ENCODE data around the gene SPNS3.

Gene SPNS3

DNA sequence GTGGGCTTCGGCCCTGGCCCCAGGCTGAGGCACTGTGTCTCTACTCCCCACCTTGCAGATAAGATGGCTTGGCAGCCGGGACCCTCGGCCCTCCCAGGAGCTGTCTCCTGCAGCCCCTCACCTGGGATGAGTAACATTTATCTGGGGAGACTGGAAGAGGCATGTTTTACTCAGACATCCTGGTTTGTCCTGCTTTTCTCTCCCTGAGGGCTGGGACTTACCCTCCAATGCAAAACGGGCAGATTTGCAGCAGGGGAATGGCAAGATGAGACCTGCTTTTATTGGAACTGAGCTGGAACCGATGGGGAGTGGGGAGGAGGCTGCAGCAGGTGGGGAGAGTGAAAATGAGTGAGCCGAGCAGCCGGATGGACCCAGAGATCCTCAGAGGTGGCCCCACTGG, 39.9 kb upstream of the SPNS3 start:
- Histone ChIP-seq H3K14ac (ENCODE audit: low read length) (no peak overlapping the region), H4K91ac (ENCODE audit: low read depth, low read length, poor library complexity) (no peak overlapping the region), H3K23ac (ENCODE audit: low read depth, low read length, poor library complexity) (no peak overlapping the region), H3K4me3 (ENCODE audit: low read length in 2 of 2) (no peak overlapping the region), H3K4me2 (ENCODE audit: insufficient read depth, low read length, poor library complexity, severe bottlenecking) (no peak overlapping the region), H2AK5ac (ENCODE audit: low read depth, low read length) (no peak overlapping the region), H3K27me3 (ENCODE audit: control insufficient read depth in 3 of 3, insufficient read depth in 3 of 3, low read depth in 1 of 3, low read length in 3 of 3) (peaks cover 0 to 7% (median 2%) of the 10 kb centered on the region in 3 experiments), H3K4me1 (ENCODE audit: control insufficient read depth in 2 of 2, insufficient read depth in 1 of 2, low read depth in 1 of 2, low read length in 2 of 2) (peaks cover 2 to 6% of the 10 kb centered on the region in 2 donors), H3K27ac (replicated peaks; ENCODE audit: low read length) (no peak overlapping the region), H3K79me1 (ENCODE audit: low read depth, low read length) (no peaks in the 10 kb centered on the region), H2BK5ac (ENCODE audit: low read length) (no peak overlapping the region), H3K9me3 (replicated peaks in 1 of 2; ENCODE audit: control insufficient read depth in 2 of 2, insufficient read depth in 1 of 2, low read depth in 1 of 2, low read length in 2 of 2) (no peaks in the 10 kb centered on the region), H4K8ac (ENCODE audit: low read depth, low read length) (peak overlapping the region; percentile 23), H2BK12ac (ENCODE audit: low read length) (no peak overlapping the region), H3K9ac (ENCODE audit: low read depth, low read length, poor library complexity) (no peak overlapping the region), H2BK15ac (ENCODE audit: low read length) (no peak overlapping the region), H3K18ac (ENCODE audit: low read length) (peak overlapping the region; percentile 8), H2BK120ac (ENCODE audit: low read depth, low read length) (no peak overlapping the region), H2AFZ (ENCODE audit: low read length) (no peak overlapping the region), H3K4ac (ENCODE audit: low read length) (no peak overlapping the region), H3K36me3 (replicated peaks in 1 of 2; ENCODE audit: control insufficient read depth in 2 of 2, insufficient read depth in 2 of 2, low read length in 2 of 2) (no peaks in the 10 kb centered on the region)
- no peak for DNase-seq (ENCODE audit: low spot score)
- no CpG with 5 or more reads among the region's 7 CpGs for WGBS, 2 donors (ENCODE audit: extremely low coverage in 2 of 2, insufficient read length in 2 of 2, insufficient replicate concordance in 1 of 2)

DNA sequence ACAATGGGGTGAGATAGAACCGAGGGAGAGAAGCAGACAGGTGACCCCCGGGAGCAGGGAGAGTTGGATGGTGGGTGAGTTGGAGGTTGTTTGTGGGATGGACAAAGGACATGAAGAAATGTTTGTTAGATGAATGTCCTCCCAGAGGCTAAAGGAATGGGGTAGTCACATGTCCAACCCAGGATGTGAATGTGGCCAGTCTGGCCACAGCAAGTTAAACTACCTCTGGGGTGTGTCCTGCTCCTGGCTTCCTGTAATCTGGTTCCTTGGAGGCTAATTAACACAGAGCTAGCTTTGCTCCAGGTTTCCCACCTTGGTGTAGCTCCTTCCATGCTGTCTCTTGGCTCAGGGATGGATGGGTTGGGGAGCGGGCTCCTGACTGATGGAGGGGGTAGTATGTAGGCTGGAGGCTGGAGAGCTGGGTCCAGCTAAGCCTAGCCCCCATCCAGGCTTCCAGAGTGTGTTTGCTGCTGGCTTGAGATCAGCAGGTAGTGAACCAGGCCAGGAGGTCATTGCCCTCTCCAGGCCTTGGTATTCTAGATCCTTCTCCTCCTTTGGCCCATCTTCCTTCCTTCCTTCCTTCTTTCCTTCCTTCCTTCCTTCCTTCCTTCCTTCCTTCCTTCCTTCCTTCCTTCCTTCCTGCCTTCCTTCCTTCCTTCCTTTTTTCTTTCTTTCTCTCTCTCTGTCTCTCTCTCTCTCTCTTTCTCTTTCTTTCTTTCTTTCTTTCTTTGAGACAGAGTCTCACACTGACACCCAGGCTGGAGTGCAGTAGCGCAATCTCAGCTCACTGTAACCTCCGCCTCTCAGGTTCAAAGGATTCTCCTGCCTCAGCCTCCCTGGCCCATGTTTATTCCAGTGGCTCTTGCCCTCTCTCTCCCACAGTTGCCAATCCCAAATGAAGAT, 39.3 kb upstream of the SPNS3 start:
- WGBS, 2 donors (ENCODE audit: extremely low coverage in 2 of 2, insufficient read length in 2 of 2, insufficient replicate concordance in 1 of 2) = no CpG with 5 or more reads among the region's 5 CpGs
- H3K27ac ChIP-seq (replicated peaks; ENCODE audit: low read length) = no peak overlapping the region

DNA sequence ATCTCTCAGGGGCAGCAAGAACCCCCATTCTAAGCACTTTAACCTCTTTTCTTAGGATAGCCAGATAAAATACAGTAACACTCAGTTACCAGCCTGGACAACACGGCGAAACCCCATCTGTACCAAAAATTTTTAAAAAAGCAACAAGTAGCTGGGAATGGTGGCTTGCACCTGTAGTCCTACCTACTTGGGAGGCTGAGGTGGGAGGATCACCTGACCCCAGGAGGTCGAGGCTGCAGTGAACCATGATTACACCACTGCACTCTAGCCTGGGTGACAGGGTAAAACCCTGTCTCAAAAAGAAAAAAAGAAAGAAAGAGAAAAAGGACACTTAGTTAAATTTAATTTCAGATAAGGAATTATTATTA, 38.6 kb upstream of the SPNS3 start:
- Histone ChIP-seq H3K9ac (ENCODE audit: low read depth, low read length, poor library complexity) (no peak overlapping the region), H3K27ac (replicated peaks; ENCODE audit: low read length) (no peak overlapping the region), H3K4me2 (ENCODE audit: insufficient read depth, low read length, poor library complexity, severe bottlenecking) (no peak overlapping the region), H2BK15ac (ENCODE audit: low read length) (no peak overlapping the region), H3K14ac (ENCODE audit: low read length) (no peak overlapping the region), H2AK5ac (ENCODE audit: low read depth, low read length) (no peak overlapping the region), H2BK12ac (ENCODE audit: low read length) (no peak overlapping the region), H3K18ac (ENCODE audit: low read length) (no peak overlapping the region), H3K36me3 (replicated peaks in 1 of 2; ENCODE audit: control insufficient read depth in 2 of 2, insufficient read depth in 2 of 2, low read length in 2 of 2) (no peaks in the 10 kb centered on the region), H3K23ac (ENCODE audit: low read depth, low read length, poor library complexity) (no peak overlapping the region), H4K8ac (ENCODE audit: low read depth, low read length) (no peak overlapping the region), H3K4me3 (ENCODE audit: low read length in 2 of 2) (no peak overlapping the region), H4K91ac (ENCODE audit: low read depth, low read length, poor library complexity) (no peak overlapping the region), H3K27me3 (ENCODE audit: control insufficient read depth in 3 of 3, insufficient read depth in 3 of 3, low read depth in 1 of 3, low read length in 3 of 3) (peaks cover 0 to 7% (median 2%) of the 10 kb centered on the region in 3 experiments), H3K79me1 (ENCODE audit: low read depth, low read length) (no peaks in the 10 kb centered on the region), H2BK5ac (ENCODE audit: low read length) (no peak overlapping the region), H3K4ac (ENCODE audit: low read length) (no peak overlapping the region), H3K9me3 (replicated peaks in 1 of 2; ENCODE audit: control insufficient read depth in 2 of 2, insufficient read depth in 1 of 2, low read depth in 1 of 2, low read length in 2 of 2) (no peaks in the 10 kb centered on the region), H2BK120ac (ENCODE audit: low read depth, low read length) (no peak overlapping the region), H2AFZ (ENCODE audit: low read length) (no peak overlapping the region), H3K4me1 (ENCODE audit: control insufficient read depth in 2 of 2, insufficient read depth in 1 of 2, low read depth in 1 of 2, low read length in 2 of 2) (peaks cover 2 to 6% of the 10 kb centered on the region in 2 donors)
- no CpG with 5 or more reads among the region's 3 CpGs for WGBS, 2 donors (ENCODE audit: extremely low coverage in 2 of 2, insufficient read length in 2 of 2, insufficient replicate concordance in 1 of 2)
- DNase-seq (ENCODE audit: low spot score) = no peak

More for the DNA sequence above, 39.3 kb upstream of the SPNS3 start:
- DNase-seq (ENCODE audit: low spot score) = no peak
- Histone ChIP-seq H3K23ac (ENCODE audit: low read depth, low read length, poor library complexity) (no peak overlapping the region), H2BK12ac (ENCODE audit: low read length) (no peak overlapping the region), H2AFZ (ENCODE audit: low read length) (no peak overlapping the region), H3K9me3 (replicated peaks in 1 of 2; ENCODE audit: control insufficient read depth in 2 of 2, insufficient read depth in 1 of 2, low read depth in 1 of 2, low read length in 2 of 2) (no peaks in the 10 kb centered on the region), H2BK120ac (ENCODE audit: low read depth, low read length) (no peak overlapping the region), H3K4me1 (ENCODE audit: control insufficient read depth in 2 of 2, insufficient read depth in 1 of 2, low read depth in 1 of 2, low read length in 2 of 2) (peaks cover 2 to 6% of the 10 kb centered on the region in 2 donors), H2BK15ac (ENCODE audit: low read length) (no peak overlapping the region), H2AK5ac (ENCODE audit: low read depth, low read length) (no peak overlapping the region), H4K91ac (ENCODE audit: low read depth, low read length, poor library complexity) (no peak overlapping the region), H3K9ac (ENCODE audit: low read depth, low read length, poor library complexity) (no peak overlapping the region), H3K4me2 (ENCODE audit: insufficient read depth, low read length, poor library complexity, severe bottlenecking) (no peak overlapping the region), H3K14ac (ENCODE audit: low read length) (no peak overlapping the region), H2BK5ac (ENCODE audit: low read length) (no peak overlapping the region), H3K4ac (ENCODE audit: low read length) (no peak overlapping the region), H3K18ac (ENCODE audit: low read length) (no peak overlapping the region), H3K4me3 (ENCODE audit: low read length in 2 of 2) (no peak overlapping the region), H4K8ac (ENCODE audit: low read depth, low read length) (no peak overlapping the region), H3K27me3 (ENCODE audit: control insufficient read depth in 3 of 3, insufficient read depth in 3 of 3, low read depth in 1 of 3, low read length in 3 of 3) (peaks cover 0 to 7% (median 2%) of the 10 kb centered on the region in 3 experiments), H3K36me3 (replicated peaks in 1 of 2; ENCODE audit: control insufficient read depth in 2 of 2, insufficient read depth in 2 of 2, low read length in 2 of 2) (no peaks in the 10 kb centered on the region), H3K79me1 (ENCODE audit: low read depth, low read length) (no peaks in the 10 kb centered on the region)

DNA sequence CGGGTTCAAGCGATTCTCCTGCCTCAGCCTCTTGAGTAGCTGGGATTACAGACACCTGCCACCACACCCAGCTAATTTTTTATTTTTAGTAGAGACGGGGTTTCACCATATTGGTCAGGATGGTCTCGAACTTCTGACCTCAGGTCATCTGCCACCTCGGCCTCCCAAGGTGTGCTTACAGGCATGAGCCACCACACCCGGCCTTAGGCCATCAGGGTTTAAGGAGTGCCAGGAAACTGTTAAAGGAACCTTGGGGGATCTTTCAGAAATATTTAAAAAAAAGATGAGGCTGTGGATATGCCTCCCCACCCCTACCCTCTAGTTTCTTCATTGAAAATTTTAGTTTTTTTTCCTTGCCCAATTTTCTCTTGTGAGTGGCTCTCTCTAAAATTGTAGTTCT, 35.9 kb upstream of the SPNS3 start:
- Histone ChIP-seq H3K79me1 (ENCODE audit: low read depth, low read length) (no peaks in the 10 kb centered on the region), H2BK5ac (ENCODE audit: low read length) (no peak overlapping the region), H3K4me2 (ENCODE audit: insufficient read depth, low read length, poor library complexity, severe bottlenecking) (no peak overlapping the region), H3K4ac (ENCODE audit: low read length) (no peak overlapping the region), H3K4me1 (ENCODE audit: control insufficient read depth in 2 of 2, insufficient read depth in 1 of 2, low read depth in 1 of 2, low read length in 2 of 2) (peaks cover 2 to 6% of the 10 kb centered on the region in 2 donors), H2AK5ac (ENCODE audit: low read depth, low read length) (no peak overlapping the region), H3K4me3 (ENCODE audit: low read length in 2 of 2) (no peak overlapping the region), H2BK15ac (ENCODE audit: low read length) (no peak overlapping the region), H3K36me3 (replicated peaks in 1 of 2; ENCODE audit: control insufficient read depth in 2 of 2, insufficient read depth in 2 of 2, low read length in 2 of 2) (no peaks in the 10 kb centered on the region), H3K23ac (ENCODE audit: low read depth, low read length, poor library complexity) (no peak overlapping the region), H3K27me3 (ENCODE audit: control insufficient read depth in 3 of 3, insufficient read depth in 3 of 3, low read depth in 1 of 3, low read length in 3 of 3) (peaks cover 0 to 7% (median 2%) of the 10 kb centered on the region in 3 experiments), H3K14ac (ENCODE audit: low read length) (no peak overlapping the region), H2BK120ac (ENCODE audit: low read depth, low read length) (no peak overlapping the region), H3K27ac (replicated peaks; ENCODE audit: low read length) (no peak overlapping the region), H4K8ac (ENCODE audit: low read depth, low read length) (no peak overlapping the region), H2AFZ (ENCODE audit: low read length) (no peak overlapping the region), H3K18ac (ENCODE audit: low read length) (no peak overlapping the region), H2BK12ac (ENCODE audit: low read length) (no peak overlapping the region), H3K9me3 (replicated peaks in 1 of 2; ENCODE audit: control insufficient read depth in 2 of 2, insufficient read depth in 1 of 2, low read depth in 1 of 2, low read length in 2 of 2) (no peaks in the 10 kb centered on the region), H4K91ac (ENCODE audit: low read depth, low read length, poor library complexity) (no peak overlapping the region), H3K9ac (ENCODE audit: low read depth, low read length, poor library complexity) (no peak overlapping the region)
- no CpG with 5 or more reads among the region's 6 CpGs for WGBS, 2 donors (ENCODE audit: extremely low coverage in 2 of 2, insufficient read length in 2 of 2, insufficient replicate concordance in 1 of 2)
- DNase-seq (ENCODE audit: low spot score) = no peak

All from neuronal stem cell (in vitro differentiated cells).